IPS DF 4.7 (cell line): ENCODE measurements around the gene ZNF618.
"Not testable (repeated sequence)": the region's sequence is repeated elsewhere in the genome, so short reads cannot be mapped to it uniquely, and the experiment has no call there.

Source experiments
- DNase-seq: peaks from one replicate; pipeline ENCODE4 v3.0.0-alpha.2; 2013; ENCODE audit warnings: low spot score; ENCODE audit errors: extremely low read depth

Gene ZNF618

GRCh38 chr9:113985968-113986585 is 110.0 kb downstream of the ZNF618 start:
- DNase-seq: no peak

- no peak for DNase-seq
Observed at GRCh38 chr9:113986931-113987330, 110.8 kb downstream of the ZNF618 start.

GRCh38 chr9:113987526-113987925 is 111.4 kb downstream of the ZNF618 start:
- no peak for DNase-seq

- no peak for DNase-seq
Observed at GRCh38 chr9:113988385-113989016, 112.4 kb downstream of the ZNF618 start.

GRCh38 chr9:113989017-113989713 is 113.1 kb downstream of the ZNF618 start:
- no peak for DNase-seq

GRCh38 chr9:113989714-113990569 is 113.8 kb downstream of the ZNF618 start:
- DNase-seq: no peak

- no peak for DNase-seq
Observed at GRCh38 chr9:113990570-113990907, 114.4 kb downstream of the ZNF618 start.

GRCh38 chr9:113990975-113991471 is 114.9 kb downstream of the ZNF618 start:
- DNase-seq: no peak

- no peak for DNase-seq
Observed at GRCh38 chr9:113991714-113992113, 115.6 kb downstream of the ZNF618 start.

- DNase-seq: no peak
Observed at GRCh38 chr9:113992276-113992951, 116.3 kb downstream of the ZNF618 start.

- DNase-seq: no peak
Observed at GRCh38 chr9:113992994-113993393, 116.9 kb downstream of the ZNF618 start.

- DNase-seq: no peak
Observed at GRCh38 chr9:113993838-113994540, 117.9 kb downstream of the ZNF618 start.

- no peak for DNase-seq
Observed at GRCh38 chr9:113995401-113995800, 119.3 kb downstream of the ZNF618 start.

GRCh38 chr9:113995963-113996362 is 119.9 kb downstream of the ZNF618 start:
- DNase-seq: no peak

- no peak for DNase-seq
Observed at GRCh38 chr9:113996531-113997001, 120.5 kb downstream of the ZNF618 start.

GRCh38 chr9:113997064-113997463 is 121.0 kb downstream of the ZNF618 start:
- DNase-seq: not testable (repeated sequence)

GRCh38 chr9:113997610-113998009 is 121.5 kb downstream of the ZNF618 start:
- DNase-seq: no peak

GRCh38 chr9:113998114-113998513 is 122.0 kb downstream of the ZNF618 start:
- no peak for DNase-seq

- DNase-seq: no peak
Observed at GRCh38 chr9:113998525-113999255, 122.6 kb downstream of the ZNF618 start.
